ENCODE results near the gene PPP6R2.

The PPP6R2 gene

GRCh38 chr22:50305393-50305922 lies 37.7 kb upstream of the PPP6R2 start:
- Histone ChIP-seq H2AK5ac (ENCODE audit: low read length) (no peak overlapping the region), H3K79me2 (ENCODE audit: control insufficient read depth, insufficient read depth, low read length) (no peaks in the 10 kb centered on the region), H3K56ac (ENCODE audit: low read length) (no peak overlapping the region), H4K8ac (ENCODE audit: low read depth, low read length) (no peak overlapping the region), H3K4me2 (ENCODE audit: low read length) (no peak overlapping the region), H2BK15ac (replicated peaks; ENCODE audit: low read depth) (no peak overlapping the region), H3K9ac (ENCODE audit: low read length) (no peak overlapping the region), H3K27me3 (ENCODE audit: insufficient read depth, low read length, poor library complexity) (no peaks in the 10 kb centered on the region), H3K27ac (ENCODE audit: low read depth, low read length) (no peak overlapping the region), H3K23ac (ENCODE audit: low read length) (no peak overlapping the region), H3K36me3 (ENCODE audit: control insufficient read depth, insufficient read depth, low read length) (no peaks in the 10 kb centered on the region), H2BK120ac (ENCODE audit: low read depth, low read length) (no peak overlapping the region), H3K4me1 (ENCODE audit: control insufficient read depth, low read depth, low read length) (no peaks in the 10 kb centered on the region), H3K79me1 (ENCODE audit: low read length) (peaks cover 3% of the 10 kb centered on the region), H4K5ac (ENCODE audit: low read length) (no peak overlapping the region), H2BK5ac (ENCODE audit: low read length) (no peak overlapping the region), H3K4me3 (ENCODE audit: low read length) (no peak overlapping the region), H3K4ac (ENCODE audit: low read depth, low read length) (no peak overlapping the region), H3K18ac (ENCODE audit: low read length) (no peak overlapping the region)
- DNase-seq: no peak
- WGBS (ENCODE audit: extremely low coverage, insufficient coverage, low lambda C conversion rate): no CpG with 5 or more reads among the region's 14 CpGs

- peak overlapping the region; percentile 57 for H3K56ac ChIP-seq (ENCODE audit: low read length)
- H4K8ac ChIP-seq (ENCODE audit: low read depth, low read length): no peak overlapping the region
- peak; percentile 53 for DNase-seq
- H3K4me2 ChIP-seq (ENCODE audit: low read length): peak overlapping the region; percentile 67
- no peak overlapping the region for H2BK15ac ChIP-seq (replicated peaks; ENCODE audit: low read depth)
- no peak overlapping the region for H2BK120ac ChIP-seq (ENCODE audit: low read depth, low read length)
- peaks cover 3% of the 10 kb centered on the region for H3K79me1 ChIP-seq (ENCODE audit: low read length)
- peak overlapping the region; percentile 21 for H3K4ac ChIP-seq (ENCODE audit: low read depth, low read length)
- H3K27me3 ChIP-seq (ENCODE audit: insufficient read depth, low read length, poor library complexity): no peaks in the 10 kb centered on the region
- H2AK5ac ChIP-seq (ENCODE audit: low read length): no peak overlapping the region
- no peaks in the 10 kb centered on the region for H3K79me2 ChIP-seq (ENCODE audit: control insufficient read depth, insufficient read depth, low read length)
- H3K4me1 ChIP-seq (ENCODE audit: control insufficient read depth, low read depth, low read length): no peaks in the 10 kb centered on the region
- H3K4me3 ChIP-seq (ENCODE audit: low read length): no peak overlapping the region
- H3K27ac ChIP-seq (ENCODE audit: low read depth, low read length): no peak overlapping the region
- H4K5ac ChIP-seq (ENCODE audit: low read length): no peak overlapping the region
- WGBS (ENCODE audit: extremely low coverage, insufficient coverage, low lambda C conversion rate): no CpG with 5 or more reads among the region's 21 CpGs
- no peaks in the 10 kb centered on the region for H3K36me3 ChIP-seq (ENCODE audit: control insufficient read depth, insufficient read depth, low read length)
- no peak overlapping the region for H2BK5ac ChIP-seq (ENCODE audit: low read length)
- peak overlapping the region; percentile 42 for H3K18ac ChIP-seq (ENCODE audit: low read length)
- H3K23ac ChIP-seq (ENCODE audit: low read length): peak overlapping the region; percentile 57
- peak overlapping the region; percentile 83 for H3K9ac ChIP-seq (ENCODE audit: low read length)
Observed at GRCh38 chr22:50305923-50306566, 37.1 kb upstream of the PPP6R2 start.

GRCh38 chr22:50306753-50307749 lies 36.1 kb upstream of the PPP6R2 start, which contains the start of gene PLXNB2:
Gene PLXNB2 (minus strand): TSS chr22:50307646. CDS start chr22:50290584, 17,062 bp downstream.
- Histone ChIP-seq H4K8ac (ENCODE audit: low read depth, low read length) (no peak within 1 kb of the TSS), H3K79me1 (ENCODE audit: low read length) (peaks cover 3% of the 10 kb centered on the region), H3K9ac (ENCODE audit: low read length) (peak within 1 kb of the TSS; percentile 83), H3K79me2 (ENCODE audit: control insufficient read depth, insufficient read depth, low read length) (no peaks in the 10 kb centered on the region), H3K4me3 (ENCODE audit: low read length) (peak within 1 kb of the TSS; percentile 46), H3K23ac (ENCODE audit: low read length) (no peak within 1 kb of the TSS), H2BK5ac (ENCODE audit: low read length) (no peak within 1 kb of the TSS), H3K4ac (ENCODE audit: low read depth, low read length) (peak within 1 kb of the TSS; percentile 39), H2BK15ac (replicated peaks; ENCODE audit: low read depth) (no peak within 1 kb of the TSS), H3K4me1 (ENCODE audit: control insufficient read depth, low read depth, low read length) (no peaks in the 10 kb centered on the region), H4K5ac (ENCODE audit: low read length) (no peak within 1 kb of the TSS), H3K18ac (ENCODE audit: low read length) (peak within 1 kb of the TSS; percentile 42), H2BK120ac (ENCODE audit: low read depth, low read length) (no peak within 1 kb of the TSS), H3K27me3 (ENCODE audit: insufficient read depth, low read length, poor library complexity) (no peaks in the 10 kb centered on the region), H2AK5ac (ENCODE audit: low read length) (no peak within 1 kb of the TSS), H3K56ac (ENCODE audit: low read length) (peak within 1 kb of the TSS; percentile 85), H3K4me2 (ENCODE audit: low read length) (peak within 1 kb of the TSS; percentile 76), H3K36me3 (ENCODE audit: control insufficient read depth, insufficient read depth, low read length) (no peaks in the 10 kb centered on the region), H3K27ac (ENCODE audit: low read depth, low read length) (peak within 1 kb of the TSS; percentile 4)
- WGBS (ENCODE audit: extremely low coverage, insufficient coverage, low lambda C conversion rate): no CpG with 5 or more reads among the region's 105 CpGs
- DNase-seq: peak; percentile 88

- H2AK5ac ChIP-seq (ENCODE audit: low read length): no peak overlapping the region
- no peaks in the 10 kb centered on the region for H3K36me3 ChIP-seq (ENCODE audit: control insufficient read depth, insufficient read depth, low read length)
- H2BK5ac ChIP-seq (ENCODE audit: low read length): no peak overlapping the region
- no peak overlapping the region for H3K4ac ChIP-seq (ENCODE audit: low read depth, low read length)
- no peaks in the 10 kb centered on the region for H3K27me3 ChIP-seq (ENCODE audit: insufficient read depth, low read length, poor library complexity)
- H2BK120ac ChIP-seq (ENCODE audit: low read depth, low read length): no peak overlapping the region
- no peak overlapping the region for H3K4me2 ChIP-seq (ENCODE audit: low read length)
- no peak overlapping the region for H3K9ac ChIP-seq (ENCODE audit: low read length)
- peaks cover 3% of the 10 kb centered on the region for H3K79me1 ChIP-seq (ENCODE audit: low read length)
- H3K27ac ChIP-seq (ENCODE audit: low read depth, low read length): no peak overlapping the region
- H3K79me2 ChIP-seq (ENCODE audit: control insufficient read depth, insufficient read depth, low read length): no peaks in the 10 kb centered on the region
- H4K8ac ChIP-seq (ENCODE audit: low read depth, low read length): no peak overlapping the region
- no peak overlapping the region for H3K23ac ChIP-seq (ENCODE audit: low read length)
- no peak overlapping the region for H4K5ac ChIP-seq (ENCODE audit: low read length)
- H3K4me3 ChIP-seq (ENCODE audit: low read length): no peak overlapping the region
- WGBS (ENCODE audit: extremely low coverage, insufficient coverage, low lambda C conversion rate): no CpG with 5 or more reads among the region's 19 CpGs
- DNase-seq: no peak
- H2BK15ac ChIP-seq (replicated peaks; ENCODE audit: low read depth): no peak overlapping the region
- H3K56ac ChIP-seq (ENCODE audit: low read length): peak overlapping the region; percentile 56
- H3K18ac ChIP-seq (ENCODE audit: low read length): no peak overlapping the region
- no peaks in the 10 kb centered on the region for H3K4me1 ChIP-seq (ENCODE audit: control insufficient read depth, low read depth, low read length)
Observed at GRCh38 chr22:50307890-50308596, 35.1 kb upstream of the PPP6R2 start.

GRCh38 chr22:50308597-50308935 lies 34.6 kb upstream of the PPP6R2 start:
- H3K23ac ChIP-seq (ENCODE audit: low read length): no peak overlapping the region
- H3K27me3 ChIP-seq (ENCODE audit: insufficient read depth, low read length, poor library complexity): no peaks in the 10 kb centered on the region
- H2BK15ac ChIP-seq (replicated peaks; ENCODE audit: low read depth): no peak overlapping the region
- H3K79me2 ChIP-seq (ENCODE audit: control insufficient read depth, insufficient read depth, low read length): no peaks in the 10 kb centered on the region
- no CpG with 5 or more reads among the region's 7 CpGs for WGBS (ENCODE audit: extremely low coverage, insufficient coverage, low lambda C conversion rate)
- no peak overlapping the region for H2BK120ac ChIP-seq (ENCODE audit: low read depth, low read length)
- H3K9ac ChIP-seq (ENCODE audit: low read length): no peak overlapping the region
- no peaks in the 10 kb centered on the region for H3K4me1 ChIP-seq (ENCODE audit: control insufficient read depth, low read depth, low read length)
- H3K4me3 ChIP-seq (ENCODE audit: low read length): no peak overlapping the region
- H4K8ac ChIP-seq (ENCODE audit: low read depth, low read length): no peak overlapping the region
- no peak overlapping the region for H3K4me2 ChIP-seq (ENCODE audit: low read length)
- H3K36me3 ChIP-seq (ENCODE audit: control insufficient read depth, insufficient read depth, low read length): no peaks in the 10 kb centered on the region
- no peak overlapping the region for H3K18ac ChIP-seq (ENCODE audit: low read length)
- H4K5ac ChIP-seq (ENCODE audit: low read length): no peak overlapping the region
- no peak overlapping the region for H2AK5ac ChIP-seq (ENCODE audit: low read length)
- H3K4ac ChIP-seq (ENCODE audit: low read depth, low read length): no peak overlapping the region
- peak overlapping the region; percentile 38 for H3K56ac ChIP-seq (ENCODE audit: low read length)
- H3K79me1 ChIP-seq (ENCODE audit: low read length): peaks cover 3% of the 10 kb centered on the region
- no peak overlapping the region for H3K27ac ChIP-seq (ENCODE audit: low read depth, low read length)
- H2BK5ac ChIP-seq (ENCODE audit: low read length): no peak overlapping the region
- DNase-seq: peak; percentile 27

All from mesendoderm (in vitro differentiated cells).